Fibroblast of lung (primary cell): Measurements from ENCODE around the gene AQP5. TPM values are rescaled to one million over a fixed set of nuclear protein-coding genes. Genes with fewer than 3 reads are reported as not detected.

Experiments used
- DNase-seq, 2 donors: peaks; one replicate each; pipeline versions ENCODE4 v3.0.0 to v3.0.0-alpha.2; 2010; ENCODE audit warnings: low read depth in 2 of 2
- H2AFZ ChIP-seq: 2 replicates; pipeline ENCODE4 v1.5.1; 2012; ENCODE audit warnings: low read length, control low read depth, inconsistent platforms
- H3K27ac ChIP-seq: 2 replicates; pipeline ENCODE4 v1.5.1; 2011; ENCODE audit warnings: low read length, control low read depth; ENCODE audit not compliant: insufficient read depth
- H3K27me3 ChIP-seq: 2 replicates; pipeline ENCODE4 v1.5.1; 2011; ENCODE audit warnings: mild to moderate bottlenecking, low read length; ENCODE audit not compliant: control insufficient read depth, insufficient read depth
- H3K36me3 ChIP-seq: 2 replicates; pipeline ENCODE4 v1.5.1; 2011; ENCODE audit warnings: low read length; ENCODE audit not compliant: control insufficient read depth, insufficient read depth
- H3K4me1 ChIP-seq: 2 replicates; pipeline ENCODE4 v1.5.1; 2011; ENCODE audit warnings: low read length; ENCODE audit not compliant: control insufficient read depth, insufficient read depth; ENCODE audit errors: extremely low read depth
- H3K4me2 ChIP-seq: 2 replicates; pipeline ENCODE4 v1.5.1; 2011; ENCODE audit warnings: low read length, control low read depth; ENCODE audit not compliant: insufficient read depth; ENCODE audit errors: extremely low read depth
- H3K4me3 ChIP-seq, 4 experiments: fragments of 200-600 bp in 1 of 4; sonication (generic) in 1 of 4; replicated peaks in 1 of 4; 2 replicates each; pipeline ENCODE4 v1.5.1; 2011 to 2016; ENCODE audit warnings: low read length in 4 of 4, low read depth in 3 of 4, mild to moderate bottlenecking in 3 of 4, control low read depth in 2 of 4, inconsistent platforms in 1 of 4, mixed read lengths in 1 of 4; ENCODE audit not compliant: insufficient read depth in 1 of 4; ENCODE audit errors: control extremely low read depth in 1 of 4
- H3K79me2 ChIP-seq: 2 replicates; pipeline ENCODE4 v1.5.1; 2012; ENCODE audit warnings: mild to moderate bottlenecking, low read length, inconsistent platforms; ENCODE audit not compliant: control insufficient read depth, insufficient read depth
- H3K9ac ChIP-seq: 2 replicates; pipeline ENCODE4 v1.5.1; 2011; ENCODE audit warnings: mild to moderate bottlenecking, low read length, control low read depth; ENCODE audit not compliant: insufficient read depth
- H3K9me3 ChIP-seq: 2 replicates; pipeline ENCODE4 v1.5.1; 2012; ENCODE audit warnings: low read depth, low read length; ENCODE audit not compliant: control insufficient read depth, insufficient read depth
- H4K20me1 ChIP-seq: 2 replicates; pipeline ENCODE4 v1.5.1; 2011; ENCODE audit warnings: low read length; ENCODE audit not compliant: control insufficient read depth, insufficient read depth; ENCODE audit errors: extremely low read depth
- EZH2 ChIP-seq: IDR thresholded peaks from 2 replicates; pipeline ENCODE4 v1.5.1; 2012; ENCODE audit warnings: low read length, control low read depth, mild to moderate bottlenecking; ENCODE audit errors: missing control alignments
- polyA plus RNA-seq, 2 donors: library from polyadenylated mRNA; depleted of rRNA in 1 of 2; stranded (reverse) in 1 of 2; unstranded in 1 of 2; fragments of >200 nt; gene quantifications; 2 replicates each; pipeline ENCODE4 v1.2.1, GENCODE V29; 2011 to 2012; ENCODE audit warnings: missing spikeins in 1 of 2
- total RNA-seq: library from RNA; depleted of rRNA; stranded (reverse); fragments of >200 nt; gene quantifications from 2 replicates; pipeline ENCODE4 v1.2.1, GENCODE V29; 2014
- TF ChIP-seq, protein P1 (sequence below), 2 donors: IDR thresholded peaks in 1 of 2; conservative IDR thresholded peaks in 1 of 2; 1 replicate in 1 of 2; 2 replicates in 1 of 2; pipeline ENCODE4 v1.5.1; 2011 to 2012; ENCODE audit warnings: low read length in 2 of 2, control low read depth in 1 of 2, inconsistent platforms in 1 of 2, low read depth in 1 of 2, mild to moderate bottlenecking in 1 of 2

AQP5 gene
- total and polyA plus RNA-seq, 2 donors (not counting 1 experiment from before 2014, with no cell fraction given) = not detected

DNA sequence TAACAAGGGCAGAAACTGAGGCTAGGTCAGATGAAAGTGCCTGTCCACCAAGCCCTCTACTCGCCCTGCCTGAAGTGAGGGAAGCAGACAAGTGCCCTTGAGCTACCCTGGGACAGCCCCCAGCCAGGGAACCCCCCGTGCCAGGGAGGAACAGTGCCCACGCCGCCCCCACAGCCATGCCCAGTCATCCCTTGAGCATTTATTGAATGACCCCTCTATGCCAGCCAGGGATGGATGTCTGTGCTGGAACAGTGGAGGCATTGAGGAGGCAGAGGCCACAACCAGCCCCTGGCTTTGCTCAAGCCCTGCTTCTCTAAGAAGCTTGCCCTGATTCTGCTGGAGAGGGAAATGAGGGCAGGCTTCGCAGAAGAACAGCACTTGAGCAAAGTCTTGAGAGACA is 7.4 kb downstream of the AQP5 start:
- no peak overlapping the region for H3K9ac ChIP-seq
- no peaks in the 10 kb centered on the region for H3K79me2 ChIP-seq
- no peak for TF ChIP-seq EZH2
- TF ChIP-seq, protein P1, sequence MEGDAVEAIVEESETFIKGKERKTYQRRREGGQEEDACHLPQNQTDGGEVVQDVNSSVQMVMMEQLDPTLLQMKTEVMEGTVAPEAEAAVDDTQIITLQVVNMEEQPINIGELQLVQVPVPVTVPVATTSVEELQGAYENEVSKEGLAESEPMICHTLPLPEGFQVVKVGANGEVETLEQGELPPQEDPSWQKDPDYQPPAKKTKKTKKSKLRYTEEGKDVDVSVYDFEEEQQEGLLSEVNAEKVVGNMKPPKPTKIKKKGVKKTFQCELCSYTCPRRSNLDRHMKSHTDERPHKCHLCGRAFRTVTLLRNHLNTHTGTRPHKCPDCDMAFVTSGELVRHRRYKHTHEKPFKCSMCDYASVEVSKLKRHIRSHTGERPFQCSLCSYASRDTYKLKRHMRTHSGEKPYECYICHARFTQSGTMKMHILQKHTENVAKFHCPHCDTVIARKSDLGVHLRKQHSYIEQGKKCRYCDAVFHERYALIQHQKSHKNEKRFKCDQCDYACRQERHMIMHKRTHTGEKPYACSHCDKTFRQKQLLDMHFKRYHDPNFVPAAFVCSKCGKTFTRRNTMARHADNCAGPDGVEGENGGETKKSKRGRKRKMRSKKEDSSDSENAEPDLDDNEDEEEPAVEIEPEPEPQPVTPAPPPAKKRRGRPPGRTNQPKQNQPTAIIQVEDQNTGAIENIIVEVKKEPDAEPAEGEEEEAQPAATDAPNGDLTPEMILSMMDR (conservative IDR thresholded peaks at IDR 0.05 in 1 of 2, IDR thresholded peaks at IDR 0.05 in 1 of 2; ENCODE audit: low read depth in 1 of 2, low read length in 2 of 2) = no peak
- peaks cover 47% of the 10 kb centered on the region for H3K27me3 ChIP-seq
- H3K9me3 ChIP-seq = no peaks in the 10 kb centered on the region
- DNase-seq = no peak
- no peaks in the 10 kb centered on the region for H3K36me3 ChIP-seq
- no peak overlapping the region for H3K27ac ChIP-seq
- H3K4me3 ChIP-seq = no peak overlapping the region
- H3K4me1 ChIP-seq = peaks cover 2% of the 10 kb centered on the region
- no peak overlapping the region for H2AFZ ChIP-seq
- H4K20me1 ChIP-seq = no peaks in the 10 kb centered on the region
- no peak overlapping the region for H3K4me2 ChIP-seq

DNA sequence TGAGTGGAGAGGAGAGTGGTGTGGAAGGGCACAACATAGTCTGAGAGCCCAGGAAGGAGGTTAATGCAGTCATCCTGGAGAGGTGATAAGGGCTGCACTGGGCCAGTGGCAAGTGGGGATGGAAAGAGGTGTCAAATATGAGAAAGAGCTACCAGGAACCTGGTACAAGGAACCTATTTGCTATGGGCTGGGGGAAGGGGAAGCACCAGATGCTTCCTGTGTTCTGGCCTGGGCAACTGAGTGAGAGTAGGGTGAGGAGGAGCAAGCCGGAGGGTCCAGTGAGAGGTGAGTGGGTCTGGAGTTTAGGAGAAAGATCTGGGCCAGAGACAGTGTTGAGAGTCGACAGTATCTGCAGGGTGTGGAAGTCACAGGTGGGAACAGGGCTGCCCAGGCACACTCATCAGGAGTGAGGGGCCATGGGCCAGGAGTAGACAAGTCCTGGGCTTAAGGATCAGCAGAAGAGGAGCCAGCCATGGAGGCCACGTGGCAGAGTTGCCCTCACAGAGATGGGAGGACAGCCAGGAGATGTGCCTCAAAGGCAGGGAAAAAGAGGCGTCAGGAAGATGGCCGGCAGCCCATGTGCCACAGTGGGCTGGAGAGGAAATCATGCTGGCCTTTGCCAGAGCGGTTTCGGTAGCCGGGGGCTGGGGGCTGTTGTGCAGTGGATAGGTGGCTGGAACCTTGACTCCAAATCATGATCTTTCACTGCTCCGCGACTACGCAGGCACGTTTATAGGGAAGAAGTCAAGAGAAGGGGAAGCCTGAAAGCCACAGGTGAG is 8.2 kb downstream of the AQP5 start:
- no peak for TF ChIP-seq EZH2
- TF ChIP-seq, protein P1 (conservative IDR thresholded peaks at IDR 0.05 in 1 of 2, IDR thresholded peaks at IDR 0.05 in 1 of 2; ENCODE audit: low read depth in 1 of 2, low read length in 2 of 2) = no peak
- Histone ChIP-seq H3K9ac (no peak overlapping the region), H3K79me2 (no peaks in the 10 kb centered on the region), H3K4me3 (no peak overlapping the region), H3K4me1 (peaks cover 2% of the 10 kb centered on the region), H3K9me3 (no peaks in the 10 kb centered on the region), H2AFZ (no peak overlapping the region), H3K36me3 (no peaks in the 10 kb centered on the region), H4K20me1 (no peaks in the 10 kb centered on the region), H3K27me3 (peaks cover 39% of the 10 kb centered on the region), H3K4me2 (no peak overlapping the region), H3K27ac (no peak overlapping the region)
- DNase-seq = no peak

DNA sequence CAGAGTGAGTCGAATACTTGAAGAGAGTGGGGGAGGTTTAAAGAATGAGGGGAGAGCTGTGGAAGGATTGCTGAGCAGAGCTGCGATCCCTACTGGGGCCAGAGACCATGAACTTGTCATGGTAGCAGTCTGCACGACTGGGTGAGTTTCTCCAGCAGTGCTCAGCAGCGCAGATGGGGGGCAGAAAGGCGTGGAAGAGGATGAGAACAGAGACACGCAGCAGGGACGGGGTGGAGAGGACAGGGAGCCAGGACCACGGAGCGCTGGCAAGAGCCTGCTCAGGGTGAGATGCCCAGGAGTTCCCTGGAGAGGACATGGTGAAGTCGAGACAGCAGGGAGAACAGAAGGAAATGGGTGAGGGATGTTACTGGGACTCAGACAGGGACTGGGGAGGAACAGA is 9.0 kb downstream of the AQP5 start:
- H3K27ac ChIP-seq = no peak overlapping the region
- TF ChIP-seq, protein P1 (conservative IDR thresholded peaks at IDR 0.05 in 1 of 2, IDR thresholded peaks at IDR 0.05 in 1 of 2; ENCODE audit: low read depth in 1 of 2, low read length in 2 of 2) = no peak
- no peak for TF ChIP-seq EZH2
- no peaks in the 10 kb centered on the region for H3K36me3 ChIP-seq
- H3K4me2 ChIP-seq = no peak overlapping the region
- H3K79me2 ChIP-seq = no peaks in the 10 kb centered on the region
- H3K4me1 ChIP-seq = peaks cover 2% of the 10 kb centered on the region
- H3K27me3 ChIP-seq = peaks cover 38% of the 10 kb centered on the region
- H3K9me3 ChIP-seq = no peaks in the 10 kb centered on the region
- no peak overlapping the region for H2AFZ ChIP-seq
- H3K4me3 ChIP-seq = no peak overlapping the region
- no peaks in the 10 kb centered on the region for H4K20me1 ChIP-seq
- DNase-seq = no peak
- H3K9ac ChIP-seq = no peak overlapping the region
